Choroid plexus epithelial cell (primary cell): ENCODE results near the gene ERC2.

Experiments used
- DNase-seq: peaks from one replicate; pipeline ENCODE4 v3.0.0-alpha.2; 2010; ENCODE audit warnings: low read depth
- H3K4me3 ChIP-seq: 2 replicates; pipeline ENCODE4 v1.5.1; 2011; ENCODE audit warnings: low read depth, mild to moderate bottlenecking, control low read depth, low read length, moderate library complexity
- CTCF ChIP-seq: conservative IDR thresholded peaks from 2 replicates; pipeline ENCODE4 v1.5.1; 2011; ENCODE audit warnings: low read depth, mild to moderate bottlenecking, control low read depth, inconsistent platforms, low read length, moderate library complexity

ERC2 gene

GRCh38 chr3:55779543-55779942 is 688.7 kb downstream of the ERC2 start:
- no peak overlapping the region for H3K4me3 ChIP-seq
- DNase-seq: no peak
- no peak for TF ChIP-seq CTCF

- H3K4me3 ChIP-seq: no peak overlapping the region
- TF ChIP-seq CTCF: no peak
- DNase-seq: no peak
These were observed 692.7 kb downstream of the ERC2 start for GRCh38 chr3:55775366-55776154.

- no peak for TF ChIP-seq CTCF
- DNase-seq: no peak
- H3K4me3 ChIP-seq: no peak overlapping the region
These were observed 693.4 kb downstream of the ERC2 start for GRCh38 chr3:55774856-55775255.

GRCh38 chr3:55771503-55771902 is 696.8 kb downstream of the ERC2 start:
- no peak for TF ChIP-seq CTCF
- H3K4me3 ChIP-seq: no peak overlapping the region
- DNase-seq: no peak

- TF ChIP-seq CTCF: no peak
- no peak overlapping the region for H3K4me3 ChIP-seq
- no peak for DNase-seq
These were observed 698.2 kb downstream of the ERC2 start for GRCh38 chr3:55770077-55770476.

GRCh38 chr3:55766753-55767152 is 701.5 kb downstream of the ERC2 start:
- TF ChIP-seq CTCF: no peak
- DNase-seq: no peak
- no peak overlapping the region for H3K4me3 ChIP-seq
